ENCODE measurements around the gene RERE.

DNA sequence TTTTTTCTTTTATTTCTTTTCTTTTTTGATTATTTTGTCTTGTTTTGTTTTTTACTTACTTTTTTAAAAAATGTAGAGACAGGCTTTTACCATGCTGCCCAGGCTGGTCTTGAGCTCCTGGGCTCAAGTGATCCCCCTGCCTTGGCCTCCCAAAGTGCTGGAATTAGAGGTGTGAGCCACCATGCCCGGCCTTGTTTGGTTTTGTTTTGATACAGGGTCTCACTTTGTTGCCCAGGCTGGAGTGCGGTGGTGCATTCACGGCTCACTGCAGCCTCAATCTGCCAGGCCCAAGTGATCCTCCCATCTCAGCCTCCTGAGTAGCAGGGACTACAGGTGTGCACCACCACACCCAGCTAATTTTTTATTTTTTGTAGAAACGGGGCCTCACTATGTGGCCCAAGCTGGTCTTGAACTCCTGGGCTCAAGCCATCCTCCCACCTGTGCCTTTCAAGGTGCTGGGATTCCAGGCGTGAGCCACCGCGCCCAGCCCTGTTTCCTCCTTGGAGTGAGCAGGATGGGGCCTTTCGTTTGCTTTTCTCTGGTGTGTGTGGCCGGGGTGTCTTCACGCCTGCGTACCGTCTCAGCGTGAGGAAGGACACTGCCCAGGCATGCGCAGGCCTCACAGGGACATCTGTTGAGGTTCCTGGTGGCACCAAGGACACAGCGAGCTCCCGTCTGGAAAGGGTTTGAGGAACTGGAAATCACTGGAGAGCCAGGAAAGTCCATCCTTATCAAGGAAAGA is 484.0 kb downstream of the RERE start:
- TF ChIP-seq, protein P1, sequence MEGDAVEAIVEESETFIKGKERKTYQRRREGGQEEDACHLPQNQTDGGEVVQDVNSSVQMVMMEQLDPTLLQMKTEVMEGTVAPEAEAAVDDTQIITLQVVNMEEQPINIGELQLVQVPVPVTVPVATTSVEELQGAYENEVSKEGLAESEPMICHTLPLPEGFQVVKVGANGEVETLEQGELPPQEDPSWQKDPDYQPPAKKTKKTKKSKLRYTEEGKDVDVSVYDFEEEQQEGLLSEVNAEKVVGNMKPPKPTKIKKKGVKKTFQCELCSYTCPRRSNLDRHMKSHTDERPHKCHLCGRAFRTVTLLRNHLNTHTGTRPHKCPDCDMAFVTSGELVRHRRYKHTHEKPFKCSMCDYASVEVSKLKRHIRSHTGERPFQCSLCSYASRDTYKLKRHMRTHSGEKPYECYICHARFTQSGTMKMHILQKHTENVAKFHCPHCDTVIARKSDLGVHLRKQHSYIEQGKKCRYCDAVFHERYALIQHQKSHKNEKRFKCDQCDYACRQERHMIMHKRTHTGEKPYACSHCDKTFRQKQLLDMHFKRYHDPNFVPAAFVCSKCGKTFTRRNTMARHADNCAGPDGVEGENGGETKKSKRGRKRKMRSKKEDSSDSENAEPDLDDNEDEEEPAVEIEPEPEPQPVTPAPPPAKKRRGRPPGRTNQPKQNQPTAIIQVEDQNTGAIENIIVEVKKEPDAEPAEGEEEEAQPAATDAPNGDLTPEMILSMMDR (conservative IDR thresholded peaks at IDR 0.05) = no peak
- no peak for TF ChIP-seq ZFX (IDR thresholded peaks at IDR 0.05)

Measured in C4-2B (cell line).